OCI-LY7 (cell line): ENCODE data around the gene HTN3.

Experiments
- EZH2phosphoT487 ChIP-seq: fragments of 200-600 bp; sonication (generic); IDR thresholded peaks from 2 replicates; pipeline ENCODE4 v1.6.1; 2018; ENCODE audit warnings: low read depth, borderline replicate concordance, mild to moderate bottlenecking, mixed run types, antibody characterized with exemption, low read length, moderate library complexity, mixed read lengths
- TF ChIP-seq, protein P1 (sequence below): fragments of 200-600 bp; sonication (generic); conservative IDR thresholded peaks from 2 replicates; pipeline ENCODE4 v1.5.1; 2014; ENCODE audit warnings: mild to moderate bottlenecking, antibody characterized with exemption, low read length, moderate library complexity, mixed read lengths

DNA sequence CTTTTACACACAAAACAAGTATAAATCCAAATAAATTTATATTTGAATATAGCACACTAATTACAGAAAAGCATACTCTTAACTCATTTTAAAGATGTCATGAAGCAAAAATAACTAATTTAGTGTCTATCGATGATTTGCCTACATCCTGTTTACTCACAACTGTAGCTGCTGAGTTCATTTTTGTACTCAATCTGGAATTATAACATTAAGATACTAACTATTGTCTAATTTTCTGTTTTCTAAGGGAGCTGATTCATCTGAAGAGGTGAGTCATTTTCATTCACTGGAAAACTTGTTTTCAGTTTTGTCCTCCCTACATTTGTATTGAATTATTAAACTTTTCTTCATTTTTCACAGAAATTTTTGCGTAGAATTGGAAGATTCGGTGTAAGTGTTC is 28.8 kb upstream of the HTN3 start:
- TF ChIP-seq, protein P1, sequence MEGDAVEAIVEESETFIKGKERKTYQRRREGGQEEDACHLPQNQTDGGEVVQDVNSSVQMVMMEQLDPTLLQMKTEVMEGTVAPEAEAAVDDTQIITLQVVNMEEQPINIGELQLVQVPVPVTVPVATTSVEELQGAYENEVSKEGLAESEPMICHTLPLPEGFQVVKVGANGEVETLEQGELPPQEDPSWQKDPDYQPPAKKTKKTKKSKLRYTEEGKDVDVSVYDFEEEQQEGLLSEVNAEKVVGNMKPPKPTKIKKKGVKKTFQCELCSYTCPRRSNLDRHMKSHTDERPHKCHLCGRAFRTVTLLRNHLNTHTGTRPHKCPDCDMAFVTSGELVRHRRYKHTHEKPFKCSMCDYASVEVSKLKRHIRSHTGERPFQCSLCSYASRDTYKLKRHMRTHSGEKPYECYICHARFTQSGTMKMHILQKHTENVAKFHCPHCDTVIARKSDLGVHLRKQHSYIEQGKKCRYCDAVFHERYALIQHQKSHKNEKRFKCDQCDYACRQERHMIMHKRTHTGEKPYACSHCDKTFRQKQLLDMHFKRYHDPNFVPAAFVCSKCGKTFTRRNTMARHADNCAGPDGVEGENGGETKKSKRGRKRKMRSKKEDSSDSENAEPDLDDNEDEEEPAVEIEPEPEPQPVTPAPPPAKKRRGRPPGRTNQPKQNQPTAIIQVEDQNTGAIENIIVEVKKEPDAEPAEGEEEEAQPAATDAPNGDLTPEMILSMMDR, result no peak
- no peak for TF ChIP-seq EZH2phosphoT487
